ENCODE results near the gene CXXC5.

CXXC5 gene

DNA sequence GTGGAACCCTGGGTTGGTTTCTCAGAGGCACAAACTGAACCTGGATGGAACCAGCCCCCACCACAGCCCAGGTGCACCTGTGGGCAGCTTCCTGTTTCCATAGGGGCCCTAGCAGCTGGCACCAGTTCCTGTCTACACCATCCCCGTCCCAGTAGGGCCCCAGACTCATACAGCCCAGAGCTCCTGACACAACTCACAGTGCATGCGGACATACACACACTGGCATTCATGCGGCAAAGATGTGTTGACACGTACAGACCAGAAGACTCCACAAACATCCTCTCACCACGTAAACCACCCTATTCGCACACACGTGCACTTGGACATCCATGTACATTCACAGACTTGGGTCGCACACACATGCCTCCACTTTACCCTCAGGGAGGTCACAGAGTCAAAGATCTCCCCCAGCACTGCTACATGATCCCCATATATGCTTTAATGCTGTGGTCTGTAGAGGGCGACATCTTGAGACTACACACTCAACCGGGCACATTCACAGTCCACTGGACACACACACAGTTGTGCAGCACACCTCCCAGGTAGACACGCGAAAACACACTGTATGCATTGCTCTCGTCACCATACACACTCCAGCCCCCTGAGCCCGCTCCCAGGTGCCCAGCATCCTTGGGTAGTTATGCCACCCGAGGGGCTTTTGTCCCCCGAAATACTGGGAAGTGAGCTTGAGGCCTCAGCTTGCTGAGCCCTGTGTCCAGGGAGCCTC is 22.4 kb downstream of the CXXC5 start:
- no peak for DNase-seq (ENCODE audit: low read depth)
- no peak overlapping the region for H3K4me3 ChIP-seq (ENCODE audit: control insufficient read depth, low read depth, low read length)
- TF ChIP-seq, protein P1, sequence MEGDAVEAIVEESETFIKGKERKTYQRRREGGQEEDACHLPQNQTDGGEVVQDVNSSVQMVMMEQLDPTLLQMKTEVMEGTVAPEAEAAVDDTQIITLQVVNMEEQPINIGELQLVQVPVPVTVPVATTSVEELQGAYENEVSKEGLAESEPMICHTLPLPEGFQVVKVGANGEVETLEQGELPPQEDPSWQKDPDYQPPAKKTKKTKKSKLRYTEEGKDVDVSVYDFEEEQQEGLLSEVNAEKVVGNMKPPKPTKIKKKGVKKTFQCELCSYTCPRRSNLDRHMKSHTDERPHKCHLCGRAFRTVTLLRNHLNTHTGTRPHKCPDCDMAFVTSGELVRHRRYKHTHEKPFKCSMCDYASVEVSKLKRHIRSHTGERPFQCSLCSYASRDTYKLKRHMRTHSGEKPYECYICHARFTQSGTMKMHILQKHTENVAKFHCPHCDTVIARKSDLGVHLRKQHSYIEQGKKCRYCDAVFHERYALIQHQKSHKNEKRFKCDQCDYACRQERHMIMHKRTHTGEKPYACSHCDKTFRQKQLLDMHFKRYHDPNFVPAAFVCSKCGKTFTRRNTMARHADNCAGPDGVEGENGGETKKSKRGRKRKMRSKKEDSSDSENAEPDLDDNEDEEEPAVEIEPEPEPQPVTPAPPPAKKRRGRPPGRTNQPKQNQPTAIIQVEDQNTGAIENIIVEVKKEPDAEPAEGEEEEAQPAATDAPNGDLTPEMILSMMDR (IDR thresholded peaks at IDR 0.05; ENCODE audit: control insufficient read depth, insufficient read depth, low read depth, low read length, missing control alignments) = peak; percentile 28

DNA sequence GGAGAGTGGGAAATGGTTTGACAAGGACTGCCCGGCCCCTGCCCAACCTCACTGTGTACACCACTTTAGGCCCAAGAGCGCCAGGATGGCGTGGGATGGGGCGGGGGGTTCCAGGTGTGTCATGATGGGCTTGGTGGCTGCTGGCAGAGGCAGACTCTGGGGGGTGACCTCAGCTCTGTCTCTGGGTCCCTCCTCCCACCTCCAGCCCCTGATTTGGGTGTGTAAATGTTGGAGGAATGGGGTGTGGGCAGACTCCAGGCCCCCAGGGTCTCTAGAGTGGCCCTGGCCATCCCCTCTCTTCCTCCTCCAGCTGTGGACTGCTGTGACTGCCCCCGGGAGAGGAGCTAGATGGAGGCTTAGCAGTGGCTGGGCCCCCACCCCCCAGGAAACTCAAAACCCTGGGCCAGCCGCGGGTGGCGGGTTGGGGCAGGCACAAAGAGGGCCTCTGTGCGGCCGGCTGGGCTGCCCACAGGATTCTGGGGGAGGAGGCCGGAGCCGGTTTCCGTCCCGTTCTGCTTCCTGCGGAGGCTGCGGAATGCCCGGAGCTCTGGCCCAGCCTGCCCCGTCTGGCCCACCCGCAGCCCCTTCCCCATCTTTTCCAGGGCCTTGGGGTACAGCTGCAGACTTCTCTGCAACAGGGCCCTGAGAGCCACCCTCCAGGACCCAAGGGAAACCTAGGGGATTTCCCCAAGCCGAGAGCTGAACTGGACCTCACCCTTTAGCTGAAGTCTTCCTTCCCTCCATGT is 23.1 kb downstream of the CXXC5 start:
- H3K4me3 ChIP-seq (ENCODE audit: control insufficient read depth, low read depth, low read length) = no peak overlapping the region
- DNase-seq (ENCODE audit: low read depth) = no peak
- TF ChIP-seq, protein P1 (IDR thresholded peaks at IDR 0.05; ENCODE audit: control insufficient read depth, insufficient read depth, low read depth, low read length, missing control alignments) = no peak

DNA sequence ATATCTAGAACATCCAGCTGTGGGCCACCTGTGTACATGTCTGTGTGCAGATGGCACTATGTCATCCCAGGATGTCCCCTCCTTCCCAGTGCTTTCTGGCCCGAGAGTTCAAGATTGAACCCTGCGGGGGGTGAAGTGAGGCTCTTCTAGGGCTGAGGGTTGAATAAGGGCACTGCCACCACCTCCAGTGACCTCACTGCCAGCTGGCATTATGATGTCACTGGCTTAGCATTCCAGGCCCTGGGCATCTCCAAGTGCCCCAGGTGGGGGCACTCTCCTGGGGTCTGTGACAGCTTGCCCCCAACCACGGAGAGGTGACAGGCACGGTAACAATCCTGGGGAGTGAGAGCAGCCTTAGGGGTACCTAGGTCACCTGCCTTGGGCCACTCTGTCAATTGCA is 27.1 kb downstream of the CXXC5 start:
- no peak for DNase-seq (ENCODE audit: low read depth)
- TF ChIP-seq, protein P1 (IDR thresholded peaks at IDR 0.05; ENCODE audit: control insufficient read depth, insufficient read depth, low read depth, low read length, missing control alignments) = no peak
- H3K4me3 ChIP-seq (ENCODE audit: control insufficient read depth, low read depth, low read length) = no peak overlapping the region

DNA sequence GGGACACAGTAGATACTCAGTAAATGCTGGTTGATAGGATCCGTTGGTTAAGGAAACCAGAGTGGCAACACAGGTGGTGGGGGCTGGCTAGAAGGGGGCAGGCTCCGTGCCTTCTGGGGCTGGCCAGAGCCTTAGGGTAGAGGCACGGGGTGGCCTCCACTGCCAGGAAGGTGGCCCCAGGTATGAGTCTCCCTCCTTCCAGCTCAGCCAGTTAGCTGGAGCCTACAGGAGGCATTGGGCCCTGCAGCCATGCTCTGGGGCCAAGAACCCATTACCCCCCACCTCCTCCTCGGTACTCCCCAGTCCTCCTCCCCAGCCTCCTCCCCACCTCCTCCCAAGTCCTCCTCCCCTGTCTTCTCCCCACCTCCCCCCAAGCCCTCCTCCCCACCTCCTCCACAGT is 27.7 kb downstream of the CXXC5 start:
- H3K4me3 ChIP-seq (ENCODE audit: control insufficient read depth, low read depth, low read length) = no peak overlapping the region
- TF ChIP-seq, protein P1 (IDR thresholded peaks at IDR 0.05; ENCODE audit: control insufficient read depth, insufficient read depth, low read depth, low read length, missing control alignments) = no peak
- DNase-seq (ENCODE audit: low read depth) = no peak

DNA sequence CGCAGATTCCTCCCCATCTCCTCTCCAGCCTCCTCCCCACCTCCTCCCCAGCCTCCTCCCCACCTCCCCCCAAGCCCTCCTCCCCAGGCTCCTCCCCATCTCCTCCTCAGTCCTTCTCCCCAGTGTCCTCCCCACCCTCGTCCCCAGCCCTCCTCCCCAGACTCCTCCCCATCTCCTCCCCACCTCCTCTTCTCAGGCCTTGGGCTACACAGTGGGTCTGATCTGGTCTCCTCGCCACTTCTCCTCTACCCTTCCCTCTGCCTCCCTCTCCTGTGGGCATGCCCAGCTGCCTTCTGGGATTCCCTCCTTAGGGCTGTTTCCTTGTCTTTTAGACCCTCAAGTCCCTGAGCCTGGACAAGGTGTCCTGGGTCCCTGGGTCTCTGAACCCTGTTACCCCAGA is 28.3 kb downstream of the CXXC5 start:
- no peak overlapping the region for H3K4me3 ChIP-seq (ENCODE audit: control insufficient read depth, low read depth, low read length)
- TF ChIP-seq, protein P1 (IDR thresholded peaks at IDR 0.05; ENCODE audit: control insufficient read depth, insufficient read depth, low read depth, low read length, missing control alignments) = no peak
- DNase-seq (ENCODE audit: low read depth) = no peak

DNA sequence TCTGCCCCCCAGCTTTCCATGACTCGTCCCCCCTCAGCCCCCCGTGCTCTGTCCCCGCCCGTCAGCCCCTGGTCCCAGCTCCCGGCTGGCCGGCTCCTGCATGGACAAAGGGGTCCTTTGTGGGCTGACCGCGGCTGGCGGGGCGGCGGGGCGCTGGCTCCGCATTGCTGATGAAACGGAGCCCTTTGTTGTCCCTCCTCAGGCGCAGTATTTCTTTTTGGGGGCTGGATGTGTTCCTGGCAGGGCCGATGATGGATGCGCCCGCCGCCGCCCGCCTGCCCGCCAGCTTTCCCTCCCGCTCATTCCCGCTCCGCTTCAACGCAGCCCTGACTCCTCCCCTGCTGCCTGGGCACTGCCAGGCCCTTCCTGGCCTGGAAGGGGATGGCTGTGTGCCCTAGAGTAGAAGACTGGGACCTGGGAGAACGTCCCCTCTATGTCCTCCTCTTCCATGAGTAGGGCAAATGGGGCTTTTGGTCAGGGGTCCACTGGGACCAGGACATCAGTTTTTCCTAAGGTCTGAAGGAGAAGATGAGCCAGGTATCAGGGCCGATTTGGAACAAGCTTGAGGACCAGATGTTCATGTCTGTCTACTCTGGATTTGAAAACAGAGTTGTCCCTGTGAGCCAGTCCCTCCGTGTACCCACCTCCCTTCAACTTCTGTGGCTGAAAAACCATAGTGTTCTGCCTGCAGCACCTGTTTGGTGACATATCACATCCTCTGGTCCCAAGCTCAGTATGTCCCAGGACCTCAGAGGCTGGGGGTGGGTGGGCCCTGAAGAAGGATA is 29.0 kb downstream of the CXXC5 start:
- TF ChIP-seq, protein P1 (IDR thresholded peaks at IDR 0.05; ENCODE audit: control insufficient read depth, insufficient read depth, low read depth, low read length, missing control alignments) = no peak
- no peak for DNase-seq (ENCODE audit: low read depth)
- H3K4me3 ChIP-seq (ENCODE audit: control insufficient read depth, low read depth, low read length) = no peak overlapping the region

All from AG09309 (cell line).